DMS 273 (cell line): ENCODE results near the gene GRAPL.
"Not testable (repeated sequence)": the region's sequence is repeated elsewhere in the genome, so short reads cannot be mapped to it uniquely, and the experiment has no call there.

Experiments used
- DNase-seq: peaks from one replicate; lab custom pipeline; 2025; ENCODE audit not compliant: unreplicated experiment; lab: John Stamatoyannopoulos, UW

GRAPL gene

DNA sequence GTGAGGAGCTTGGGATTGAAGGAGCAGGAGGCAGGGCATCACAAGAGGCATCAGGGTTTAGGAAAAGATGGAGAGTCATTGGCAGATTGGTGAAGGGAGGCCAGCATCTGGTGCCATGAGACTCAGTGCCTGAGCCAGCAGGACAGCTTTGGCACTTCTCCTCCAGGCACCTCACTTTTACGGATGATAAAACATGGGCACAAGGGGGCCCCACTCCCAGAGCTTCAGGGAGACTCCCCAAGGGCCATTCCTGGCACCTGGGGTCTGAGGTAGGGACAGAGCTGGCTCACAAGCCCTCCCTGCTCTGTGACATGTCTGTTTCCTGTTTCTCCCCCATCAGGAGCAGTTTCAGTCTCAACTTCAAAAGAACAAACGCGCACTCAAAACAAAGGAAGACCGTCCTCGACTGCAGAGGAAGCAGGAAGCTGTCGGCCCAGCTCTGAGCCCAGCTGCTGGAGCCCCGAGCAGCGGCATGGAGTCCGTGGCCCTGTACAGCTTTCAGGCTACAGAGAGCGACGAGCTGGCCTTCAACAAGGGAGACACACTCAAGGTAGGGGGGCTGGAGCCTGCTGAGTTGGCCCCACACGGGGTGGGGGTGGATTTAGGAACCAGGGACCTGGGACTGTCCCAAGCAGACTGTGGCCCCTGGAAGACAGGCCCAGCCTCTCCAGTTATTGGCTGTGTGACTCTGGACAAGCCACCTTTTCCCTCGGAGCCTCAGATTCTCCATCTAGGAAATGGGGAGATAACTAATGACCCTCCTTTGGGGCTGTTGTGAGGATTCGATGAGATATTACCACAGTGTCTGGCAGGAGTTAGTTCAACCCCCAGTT, at the start of gene GRAPL:
Gene GRAPL, plus strand, starts transcription at position 442 of the 833 bp plus-strand sequence. Its CDS starts 31 bp downstream, at position 473.
- not testable (repeated sequence) for DNase-seq

DNA sequence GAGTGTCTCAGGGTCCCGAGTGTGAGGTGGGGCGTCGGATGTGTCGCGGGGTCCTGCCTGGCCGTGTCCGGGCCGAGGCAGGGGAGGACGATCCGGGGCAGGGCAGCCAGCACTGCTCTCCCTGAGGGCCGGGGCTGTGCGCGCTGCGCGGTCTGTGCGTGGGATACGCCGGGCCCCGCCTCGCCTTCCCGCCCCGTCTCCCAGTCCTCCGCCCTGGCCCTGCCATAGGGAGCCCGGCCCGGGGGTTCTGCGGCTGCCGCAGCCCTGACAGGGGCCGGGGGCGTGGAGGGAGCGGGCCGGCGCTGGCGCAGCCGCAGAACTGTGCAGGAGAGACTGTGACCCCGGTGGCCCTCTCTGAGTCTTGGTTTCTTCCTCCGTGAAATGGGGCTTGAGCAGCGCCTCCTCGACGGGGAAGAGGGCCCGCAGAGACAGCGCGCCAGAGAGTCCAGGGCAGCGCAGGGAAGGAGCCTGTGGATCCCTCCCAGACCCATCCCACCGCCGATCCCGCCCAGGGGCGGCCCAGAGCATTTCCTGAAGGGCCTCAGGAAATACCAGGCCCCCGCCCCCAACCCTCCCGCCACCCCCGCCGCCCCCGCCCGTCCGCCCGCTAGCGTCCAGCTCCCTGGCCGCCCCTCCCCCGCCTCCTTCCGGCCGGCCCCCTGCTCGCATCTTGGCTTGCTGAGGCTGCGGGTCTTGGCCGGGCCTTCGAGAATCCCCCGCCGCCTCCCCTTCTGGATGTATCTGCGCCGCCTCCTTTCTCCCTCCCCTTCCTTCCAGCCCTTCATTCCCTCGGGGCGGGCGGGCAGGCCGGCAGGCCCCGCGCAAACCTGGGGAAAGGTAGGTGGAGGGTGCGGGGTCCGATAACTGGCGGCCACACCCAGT, 38.3 kb upstream of the GRAPL start:
- not testable (repeated sequence) for DNase-seq

DNA sequence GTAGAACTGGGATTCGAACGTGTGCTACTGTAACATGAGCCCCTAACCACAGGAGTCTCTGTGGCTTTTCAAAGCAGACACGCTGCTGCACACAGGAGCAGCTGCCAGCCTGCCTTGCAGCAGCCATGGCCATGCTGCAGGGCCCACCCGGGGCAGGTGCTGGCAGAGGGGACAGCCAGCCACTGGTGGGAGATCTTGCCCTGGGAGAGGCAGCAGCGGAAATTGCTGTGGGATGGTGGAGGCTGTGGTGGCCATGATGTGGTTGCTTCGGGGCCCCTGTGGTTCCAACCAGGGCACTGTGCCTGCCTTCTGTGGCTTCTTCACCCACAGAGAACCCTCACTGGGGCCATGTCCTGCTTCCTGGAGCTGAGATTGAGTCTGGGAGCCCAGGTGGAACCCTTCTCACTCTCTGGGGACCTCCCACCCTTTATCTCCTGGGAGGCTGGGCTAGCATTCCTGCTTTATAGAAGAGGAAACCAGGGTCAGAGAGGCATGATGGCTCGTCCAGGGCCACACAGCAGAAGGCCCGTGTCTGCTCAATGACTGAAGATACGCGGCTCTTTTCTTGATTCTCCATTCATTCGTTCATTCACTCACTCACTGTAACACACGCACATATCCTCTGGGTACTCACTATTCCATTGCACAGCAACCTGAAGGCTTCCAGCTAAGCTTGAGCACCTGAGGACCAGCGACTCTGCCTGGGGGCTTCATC, 37.2 kb upstream of the GRAPL start:
- DNase-seq = not testable (repeated sequence)

DNA sequence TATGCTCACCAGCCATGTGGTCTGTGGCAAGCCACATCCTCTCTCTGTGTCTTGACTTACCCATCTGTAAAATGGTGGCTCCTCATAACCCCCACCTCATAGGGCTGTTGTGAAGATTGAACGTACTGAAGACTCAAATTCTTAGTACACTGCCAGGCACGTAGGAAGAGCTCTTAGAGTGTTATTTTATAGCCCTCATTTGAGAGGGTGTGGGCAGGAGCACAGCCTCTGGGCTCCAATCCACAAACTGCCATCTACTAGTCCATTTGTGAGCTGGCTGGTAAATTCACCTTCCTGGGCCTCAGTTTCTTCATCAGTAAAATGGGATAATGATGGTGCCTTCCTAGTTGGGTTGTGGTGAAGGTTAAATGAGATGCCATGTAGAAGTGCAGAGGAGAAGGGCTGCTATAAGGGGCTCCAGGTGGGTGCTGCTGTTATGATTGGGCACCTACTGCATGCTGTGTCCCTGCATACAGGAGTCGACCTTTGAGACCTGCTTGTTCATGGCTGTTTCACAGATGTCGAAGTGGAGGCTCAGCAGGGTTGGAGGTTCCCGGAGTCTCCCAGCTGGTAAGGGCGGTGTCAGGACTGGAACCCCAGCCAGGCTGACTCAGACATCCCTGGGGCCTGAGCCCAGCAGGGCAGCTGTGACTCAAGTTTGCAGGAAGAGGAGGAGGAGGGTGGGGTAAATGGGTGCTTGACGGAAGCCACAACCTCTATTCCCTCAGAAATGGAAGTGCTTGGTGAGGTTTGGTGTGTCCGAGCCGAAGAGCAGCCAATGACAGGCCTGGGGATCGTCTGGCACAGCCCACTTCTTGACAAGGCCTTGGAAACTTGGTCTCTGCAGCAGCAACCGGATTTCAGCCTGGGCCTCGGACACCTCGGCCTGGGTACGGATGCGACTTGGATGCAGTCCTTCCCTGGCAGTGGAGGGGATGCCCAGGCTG, 34.4 kb upstream of the GRAPL start:
- not testable (repeated sequence) for DNase-seq

DNA sequence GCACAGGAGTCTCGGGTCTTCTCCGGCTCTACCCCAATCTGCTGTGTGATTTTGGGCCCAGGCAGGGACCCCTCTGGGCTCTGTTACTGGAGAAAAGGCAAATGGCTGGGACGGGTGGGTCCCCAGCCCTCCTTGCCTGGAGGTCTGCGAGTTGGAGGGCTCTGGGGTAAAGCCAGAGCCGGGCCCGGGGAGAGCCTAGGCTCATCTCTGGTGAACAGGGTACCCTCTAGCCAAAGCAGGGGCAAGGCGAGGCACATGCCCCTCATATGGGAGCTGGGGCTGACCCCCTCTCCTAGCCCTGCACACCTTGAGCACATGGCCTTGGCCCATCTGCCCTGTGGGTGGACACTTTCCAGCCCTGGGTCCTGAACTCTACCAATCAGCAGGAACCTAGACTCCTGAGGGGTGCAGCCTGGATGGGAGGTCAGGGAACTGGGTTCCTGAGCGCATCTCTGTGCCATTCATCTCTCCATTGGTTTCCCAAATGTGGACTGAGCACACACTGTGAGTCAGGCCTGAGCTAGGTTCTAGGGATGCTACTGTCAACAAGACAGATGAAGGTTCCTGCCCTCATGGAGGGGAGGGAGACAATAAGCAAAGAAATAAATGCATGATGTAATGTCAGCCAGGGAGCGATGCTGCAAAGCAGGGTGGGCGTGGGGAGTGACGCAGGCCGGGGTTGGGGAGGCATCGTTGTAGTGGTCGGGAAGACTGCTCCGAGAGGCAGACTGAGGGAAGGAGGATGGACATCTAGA, 33.5 kb upstream of the GRAPL start:
- DNase-seq = not testable (repeated sequence)

DNA sequence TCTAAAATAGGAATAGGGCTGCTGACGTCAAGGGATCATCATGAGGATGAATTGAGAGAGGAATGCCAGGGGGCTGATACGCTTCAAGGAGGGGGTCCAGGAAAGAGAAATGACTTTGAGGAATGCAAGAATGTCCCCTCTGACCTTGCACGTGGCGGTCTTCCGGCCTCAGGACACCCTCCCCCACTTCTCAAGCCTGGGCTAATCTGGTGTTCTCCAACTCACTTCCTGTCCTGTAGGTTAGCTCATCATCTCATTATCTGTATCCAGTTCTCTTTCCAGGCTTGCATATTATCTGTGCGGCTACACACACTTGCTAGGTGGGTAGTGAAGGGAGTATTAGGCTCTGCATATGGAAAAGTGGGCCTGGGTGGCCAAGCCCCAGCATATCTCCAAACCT, 18.9 kb upstream of the GRAPL start:
- not testable (repeated sequence) for DNase-seq

DNA sequence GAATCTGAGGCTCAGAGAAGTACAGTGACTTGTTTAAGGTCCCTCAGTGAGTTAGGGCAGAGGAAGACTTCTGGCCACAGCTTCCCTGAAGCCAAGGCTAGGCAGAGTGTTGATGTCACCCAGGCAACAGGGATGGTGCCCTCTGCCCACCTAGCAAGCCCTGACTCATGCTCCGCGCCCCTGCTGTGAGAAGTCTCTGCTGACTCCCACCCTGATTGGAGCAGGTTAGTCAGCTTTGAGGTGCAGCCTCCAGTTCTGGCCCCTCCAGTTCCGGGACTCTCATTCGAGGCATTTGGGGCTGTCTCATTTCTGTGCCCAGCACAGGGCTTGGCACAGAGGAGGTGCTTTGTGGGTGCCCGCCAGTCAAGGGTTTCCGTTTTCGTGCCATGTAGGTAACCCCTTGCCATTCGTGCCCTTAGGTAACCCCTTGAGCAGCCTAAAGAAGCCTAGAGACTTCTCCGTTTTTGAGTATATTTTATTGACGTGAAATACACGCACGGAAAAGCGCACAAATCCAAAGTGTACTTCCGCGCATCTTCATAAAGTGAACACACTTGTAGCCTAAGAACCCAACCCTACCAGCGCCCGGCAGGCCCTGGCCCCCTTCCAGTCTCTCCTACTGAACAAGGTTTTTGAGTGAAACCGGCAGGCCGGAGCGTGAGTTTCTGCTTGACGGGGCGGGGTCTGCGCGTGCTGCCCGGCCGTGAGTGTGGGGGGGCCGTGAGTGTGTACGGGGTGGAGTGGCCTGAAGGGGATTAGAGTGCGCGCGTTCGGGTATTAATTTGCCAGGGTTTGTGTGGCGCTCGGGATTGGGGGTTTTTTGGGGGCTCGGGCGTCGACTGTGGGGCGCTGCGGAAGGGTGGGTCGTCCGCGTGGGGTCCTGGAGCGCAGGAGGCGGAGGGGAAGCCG, 16.9 kb upstream of the GRAPL start:
- not testable (repeated sequence) for DNase-seq

DNA sequence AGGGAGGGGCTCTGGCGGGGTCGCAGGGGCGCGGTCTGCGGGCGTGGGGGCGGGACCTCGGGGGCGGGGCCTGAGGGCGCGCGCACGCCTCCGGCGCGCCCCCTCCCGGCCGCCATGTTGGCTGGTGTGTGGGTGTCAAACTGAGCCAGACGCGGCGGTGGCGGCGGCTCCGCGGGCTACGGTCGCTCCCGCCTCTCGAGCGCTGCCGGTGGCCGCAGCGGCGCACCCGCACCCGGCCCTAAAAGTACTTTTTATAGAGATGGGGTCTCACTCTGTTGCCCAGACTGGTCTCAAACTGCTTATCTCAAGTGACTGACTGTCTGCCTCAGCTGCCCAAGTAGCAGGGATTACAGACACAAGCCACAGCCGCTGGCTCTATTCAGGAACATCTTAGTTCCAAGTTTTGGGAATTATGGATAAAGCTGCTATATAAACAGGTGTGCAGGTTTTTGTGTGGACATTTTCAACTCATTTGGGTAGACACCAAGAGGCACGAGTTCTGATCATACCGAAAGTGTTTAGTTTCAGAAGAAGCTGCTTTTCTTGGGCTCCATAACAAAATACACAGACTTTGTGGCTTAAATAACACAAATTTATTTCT, 16.2 kb upstream of the GRAPL start:
- DNase-seq = not testable (repeated sequence)

DNA sequence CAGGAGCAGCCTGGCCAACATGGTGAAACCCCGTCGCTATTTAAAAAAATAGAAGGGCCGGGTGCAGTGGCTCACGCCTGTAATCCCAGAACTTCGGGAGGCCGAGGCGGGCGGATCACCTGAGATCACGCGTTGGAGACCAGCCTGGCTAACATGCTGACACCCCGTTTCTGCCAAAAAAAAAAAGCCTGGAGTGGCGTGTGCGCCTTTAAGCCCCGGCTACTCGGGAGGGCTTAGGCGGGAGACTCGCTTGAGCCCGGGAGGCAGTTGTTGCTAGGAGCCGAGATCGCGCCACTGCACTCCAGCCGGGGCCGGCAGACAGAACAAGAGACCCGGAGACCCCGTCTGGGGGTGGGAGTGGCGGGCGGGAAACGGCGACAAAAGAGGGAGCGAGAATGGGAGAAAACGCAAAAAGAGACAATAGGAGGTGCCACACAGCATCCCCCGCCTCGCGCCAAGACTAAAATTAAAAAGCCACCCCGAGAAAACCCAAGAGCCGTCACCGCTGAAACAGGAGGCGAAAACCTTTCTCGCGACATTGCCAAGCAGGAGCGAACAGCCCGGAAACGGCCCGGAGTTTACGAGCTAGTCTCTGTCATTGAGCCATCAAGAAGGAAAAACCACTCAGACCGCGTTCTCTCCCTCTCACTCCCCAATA, 15.5 kb upstream of the GRAPL start:
- not testable (repeated sequence) for DNase-seq

DNA sequence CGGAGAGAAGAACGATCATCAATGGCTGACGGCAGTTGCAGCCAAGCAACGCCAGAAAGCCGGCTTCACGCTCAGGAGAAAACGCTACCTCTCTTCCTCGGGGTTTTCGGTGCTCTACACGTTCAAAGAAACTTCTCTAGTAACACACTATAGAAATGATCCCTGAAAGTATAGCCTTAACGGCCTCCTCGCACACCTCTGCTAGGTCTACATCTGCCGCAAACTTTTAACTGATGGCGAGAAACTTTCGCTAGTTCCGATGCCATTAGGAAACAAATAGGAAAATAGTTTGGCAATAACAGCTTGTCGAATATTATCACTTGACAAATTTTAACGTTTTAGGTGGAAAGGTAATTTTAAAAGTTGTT, 14.9 kb upstream of the GRAPL start:
- DNase-seq = not testable (repeated sequence)

DNA sequence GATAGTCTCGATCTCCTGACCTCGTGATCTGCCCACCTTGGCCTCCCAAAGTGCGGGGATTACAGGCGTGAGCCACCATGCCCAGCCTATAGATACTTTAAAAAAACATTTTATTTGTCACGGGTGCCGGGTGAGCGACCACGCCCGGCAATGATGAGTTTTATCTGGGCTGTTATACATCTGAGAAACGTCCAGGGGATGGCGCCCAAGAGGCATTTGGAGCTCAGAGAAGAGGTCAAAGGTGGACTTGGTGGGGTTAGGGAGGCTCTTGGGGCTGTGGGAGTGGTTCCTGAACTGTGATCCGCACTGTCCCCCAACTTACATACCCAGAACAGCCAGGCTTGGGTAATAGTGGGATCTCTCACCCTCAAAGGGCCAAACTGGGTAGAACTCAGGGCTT, 8.7 kb upstream of the GRAPL start:
- DNase-seq = not testable (repeated sequence)

DNA sequence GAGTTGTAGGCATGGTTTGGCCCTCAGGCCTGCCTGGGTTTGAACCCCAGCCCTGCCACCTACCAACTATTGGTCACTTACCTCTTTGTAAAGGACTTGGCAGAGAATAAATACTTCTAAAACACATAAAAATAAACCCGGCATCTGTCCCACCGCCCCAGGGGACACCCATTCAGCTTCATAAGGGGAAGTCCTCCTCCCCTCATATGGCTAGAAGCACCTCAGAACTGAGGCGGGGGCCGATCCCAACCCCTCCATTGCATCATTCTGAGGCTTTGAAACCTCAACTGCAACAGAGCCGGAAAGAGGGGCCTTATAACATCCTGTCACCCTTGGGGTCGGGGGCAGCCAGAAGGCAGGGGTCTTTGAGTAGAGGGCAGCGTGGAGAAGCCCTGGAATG, 2.1 kb upstream of the GRAPL start:
- not testable (repeated sequence) for DNase-seq

DNA sequence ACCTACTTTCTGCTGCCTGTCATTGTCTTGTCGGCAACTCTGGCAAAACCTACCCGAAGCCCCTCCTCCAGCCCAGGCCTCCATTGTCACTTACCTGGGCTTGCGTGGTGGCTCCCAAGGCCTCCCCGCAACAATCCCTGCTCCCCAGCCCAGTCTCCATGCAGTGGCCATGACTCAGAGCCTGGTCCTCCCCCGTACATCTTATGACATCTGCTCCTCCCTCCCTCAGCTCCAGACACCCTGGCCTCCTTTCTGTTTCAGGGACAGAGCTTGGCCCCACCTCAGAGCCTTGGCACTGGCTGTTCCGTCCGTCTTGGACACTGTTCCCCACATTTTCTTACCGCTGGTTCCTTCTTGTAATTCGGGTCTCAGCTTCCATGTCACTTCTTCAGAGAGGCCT, 2.1 kb downstream of the GRAPL start:
- DNase-seq = not testable (repeated sequence)

DNA sequence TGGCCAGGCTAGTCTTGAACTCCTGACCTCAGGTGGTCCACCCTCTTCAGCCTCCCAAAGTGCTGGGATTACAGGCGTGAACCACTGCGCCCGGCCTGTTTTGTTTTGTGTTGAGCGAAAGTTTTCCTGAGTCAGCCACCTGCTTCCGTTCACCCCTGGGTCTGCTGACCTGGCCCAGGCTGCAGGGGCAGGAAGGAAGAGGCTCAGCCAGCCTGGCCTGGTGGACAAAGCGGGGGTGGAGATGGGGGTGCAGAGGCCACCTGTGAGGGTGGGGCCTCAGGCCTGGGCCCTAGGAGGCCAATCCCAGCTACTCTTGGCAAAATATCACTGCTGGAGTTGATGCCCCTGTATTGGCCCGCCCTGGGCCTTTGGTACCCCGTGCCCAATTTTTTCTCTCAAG, 3.7 kb downstream of the GRAPL start:
- not testable (repeated sequence) for DNase-seq

DNA sequence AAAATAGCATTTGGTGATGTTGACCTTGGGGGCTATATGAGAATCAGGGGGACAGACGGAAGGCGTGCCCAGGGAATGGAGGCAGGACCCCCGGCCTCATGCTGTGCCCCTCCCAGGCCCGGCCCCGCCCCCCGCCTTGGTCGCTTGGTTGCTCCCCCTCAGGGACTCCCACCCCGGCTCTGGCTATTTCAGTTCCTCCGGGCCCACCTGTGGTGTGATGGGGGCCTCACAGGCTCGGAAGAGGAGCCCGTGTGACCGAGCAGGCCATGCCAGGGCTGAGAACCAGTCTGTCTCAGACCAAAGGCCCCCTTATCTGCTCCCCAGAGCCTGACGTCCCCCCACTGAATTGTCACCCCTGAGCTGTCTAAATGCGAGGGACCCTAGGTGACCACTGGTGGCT, 4.4 kb downstream of the GRAPL start:
- not testable (repeated sequence) for DNase-seq

DNA sequence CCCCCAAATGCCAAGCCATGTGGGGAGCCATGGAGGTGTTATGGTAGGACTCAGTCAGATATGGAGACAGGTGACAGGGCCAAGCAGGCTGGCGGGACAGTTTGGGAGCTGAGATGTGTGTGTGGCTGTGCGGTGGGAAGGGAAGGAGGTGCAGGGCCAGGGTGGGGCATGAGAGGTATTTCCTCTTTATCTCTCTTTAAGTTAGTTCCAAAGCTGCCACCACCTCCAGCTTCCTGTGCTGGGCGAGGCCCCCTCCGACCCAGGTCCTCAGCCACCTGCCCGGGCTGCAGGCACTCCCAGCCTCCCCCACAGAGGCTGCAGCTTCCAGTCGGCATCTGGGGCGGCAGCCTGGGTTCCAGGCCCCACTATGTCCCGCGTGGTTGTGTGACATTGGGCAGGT, 6.4 kb downstream of the GRAPL start:
- DNase-seq = not testable (repeated sequence)

DNA sequence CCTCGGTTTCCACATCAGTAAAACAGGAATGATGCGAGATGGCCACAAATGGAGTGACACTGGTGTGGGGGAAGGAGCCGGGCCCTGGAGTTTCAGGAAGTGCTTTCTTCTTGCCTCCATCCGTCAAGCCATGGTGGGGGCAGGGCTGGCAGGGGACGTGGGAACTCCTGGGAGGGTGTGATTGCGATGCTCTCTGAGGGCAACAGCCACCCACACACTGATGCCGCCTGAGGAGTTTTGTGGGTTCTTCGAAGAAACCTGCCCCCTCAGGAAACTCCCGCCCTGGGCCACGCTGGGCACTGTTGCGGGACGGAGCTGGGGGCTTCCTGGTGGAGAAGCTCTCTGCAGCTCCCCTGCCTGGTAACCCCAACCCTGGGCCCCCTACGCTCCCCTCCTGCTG, 8.0 kb downstream of the GRAPL start:
- not testable (repeated sequence) for DNase-seq
